Ovary (tissue), 3 donors: ENCODE results near the gene CLASP1.

Experiments used
- CTCF ChIP-seq, 3 donors: fragments of 450-650 bp in 2 of 3; fragments of 200-600 bp in 1 of 3; IDR thresholded peaks; one replicate each; pipeline versions ENCODE4 v1.5.1 to v1.8.0; 2016 to 2022; ENCODE audit warnings: antibody characterized with exemption in 3 of 3, mild to moderate bottlenecking in 1 of 3
- EP300 ChIP-seq: sonication (generic); formaldehyde crosslinking; IDR thresholded peaks from one replicate; pipeline ENCODE4 v1.6.1; 2017; ENCODE audit warnings: antibody characterized with exemption
- POLR2A ChIP-seq: fragments of 450-650 bp; IDR thresholded peaks from one replicate; pipeline ENCODE4 v1.6.1; 2017; ENCODE audit warnings: antibody characterized with exemption, mild to moderate bottlenecking, moderate library complexity
- donor health status: DM: no; HTN: no; CAD: no.

- no peak for TF ChIP-seq CTCF (IDR thresholded peaks at IDR 0.05)
- TF ChIP-seq POLR2A: no peak
- no peak for TF ChIP-seq EP300
Observed at GRCh38 chr2:121429927-121430520, 219.2 kb downstream of the CLASP1 start.
